Heart left ventricle (tissue), 16 donors: ENCODE data around the gene PHAF1. TPM values are rescaled to one million over a fixed set of nuclear protein-coding genes. Genes with fewer than 3 reads are reported as not detected.

Source experiments
- ATAC-seq, 4 donors: fragments of 200-7000 bp; cut with Tn5 transposase; one replicate each; pipeline ENCODE4 v1.9.1; 2020 to 2022; ENCODE audit warnings: moderate library complexity in 4 of 4, mild to moderate bottlenecking in 3 of 4, moderate number of reproducible peaks in 1 of 4
- DNase-seq, 5 donors: peaks; one replicate each; pipeline ENCODE4 v3.0.0-alpha.2; 2020
- H3K27ac ChIP-seq, 12 donors: fragments of 200-600 bp; sonication (generic) in 4 of 12; one replicate each; pipeline versions ENCODE4 v1.5.0 to v1.8.0; 2016 to 2022; ENCODE audit warnings: mild to moderate bottlenecking in 2 of 12
- H3K27me3 ChIP-seq, 9 donors: fragments of 200-600 bp; sonication (generic) in 2 of 9; one replicate each; pipeline versions ENCODE4 v1.5.1 to v1.8.0; 2016 to 2022; ENCODE audit warnings: mild to moderate bottlenecking in 3 of 9
- H3K36me3 ChIP-seq, 9 donors: fragments of 200-600 bp; sonication (generic) in 2 of 9; one replicate each; pipeline versions ENCODE4 v1.5.0 to v1.8.0; 2018 to 2022; ENCODE audit warnings: mild to moderate bottlenecking in 2 of 9
- H3K4me1 ChIP-seq, 12 donors: fragments of 200-600 bp; sonication (generic) in 4 of 12; one replicate each; pipeline versions ENCODE4 v1.5.0 to v1.8.0; 2016 to 2022; ENCODE audit warnings: mild to moderate bottlenecking in 3 of 12
- H3K4me3 ChIP-seq, 12 donors: fragments of 200-600 bp; sonication (generic) in 4 of 12; one replicate each; pipeline versions ENCODE4 v1.5.0 to v1.8.0; 2017 to 2022; ENCODE audit warnings: mild to moderate bottlenecking in 9 of 12, moderate library complexity in 4 of 12
- H3K9me3 ChIP-seq, 12 donors: fragments of 200-600 bp; sonication (generic) in 4 of 12; one replicate each; pipeline versions ENCODE4 v1.5.0 to v1.8.0; 2016 to 2022; ENCODE audit warnings: mild to moderate bottlenecking in 1 of 12
- POLR2A ChIP-seq, 2 donors: fragments of 450-650 bp; IDR thresholded peaks; one replicate each; pipeline ENCODE4 v1.6.1; 2017; ENCODE audit warnings: antibody characterized with exemption in 2 of 2, mild to moderate bottlenecking in 2 of 2, moderate library complexity in 2 of 2
- WGBS, 4 donors: extraction: QIAGEN DNeasy Blood & Tissue Kit in 2 of 4; methylation state at CpG; one replicate each; pipeline versions ENCODE4 v1.1.5 to v1.1.7; 2013 to 2018; 5-methylcytosine and 5-hydroxymethylcytosine counted together
- intact Hi-C, 10 donors: fragments of 100-400 bp; cut with DNase I; formaldehyde crosslinking; loops; one replicate each; pipeline versions ENCODE4 v1.11.1 to v1.14.2; 2022
- polyA plus RNA-seq, 2 donors: library from polyadenylated mRNA; stranded (reverse); fragments of 200-250 nt; gene quantifications; one replicate each; pipeline ENCODE4 v1.2.3, GENCODE V29; 2013
- total RNA-seq, 9 donors: library from RNA; depleted of rRNA in 2 of 9; stranded (reverse); fragments of >200 nt in 2 of 9; fragmentation: NEBNext Ultra II Directional in 3 of 9; extraction: Animal tissue kit (Norgen Biotek cat#: 25700) in 3 of 9; gene quantifications; one replicate each; pipeline versions ENCODE4 v1.1.0 to v1.2.4, GENCODE V29; 2016 to 2023
- TF ChIP-seq, protein P1 (sequence below), 12 donors: fragments of 200-600 bp; sonication (generic) in 4 of 12; IDR thresholded peaks; one replicate each; pipeline versions ENCODE4 v1.5.0 to v1.8.0; 2018 to 2022; ENCODE audit warnings: antibody characterized with exemption in 12 of 12, mild to moderate bottlenecking in 5 of 12
- donor health status: ischemic (EF 13 %, LVEDD 7.1; RV severe dilation, severe dysfunction).
- donor health status: healthy with polysubstance abuse.
- donor health status: DM: no; HTN: yes; CAD: no.
- donor health status: DM: no; HTN: no; CAD: no.
- donor health status: ischemic (EF 25% LVEDD 6.9; RV normal size, moderate dysfunction).
- donor health status: ischemic (EF 25% LVEDD 5.7; RV mildly dilated, moderate dysfunction).
- donor health status: healthy.
- donor health status: DM: yes; HTN: yes; CAD: no.
- donor health status: ischemic (EF 35%, LVEDD 5.7; RV mildly dilated, moderate dysfunction).
- donor health status: nonischemic (EF 11% LVEDD 7.7; RV severe dilation, severe dysfunction).
- donor health status: DM: yes; HTN: yes; CAD: no.
- donor health status: PGD.
- donor health status: ischemic (EF 29% LVEDD 5.4; RV normal size, mild dysfunction).
- donor health status: nonischemic (EF 23%, LVEDD 6.1; RV moderate dilation, normal function).

Gene PHAF1
- total and polyA plus RNA-seq, 11 donors: 5.6 to 17.8 (median 11.6) TPM

DNA sequence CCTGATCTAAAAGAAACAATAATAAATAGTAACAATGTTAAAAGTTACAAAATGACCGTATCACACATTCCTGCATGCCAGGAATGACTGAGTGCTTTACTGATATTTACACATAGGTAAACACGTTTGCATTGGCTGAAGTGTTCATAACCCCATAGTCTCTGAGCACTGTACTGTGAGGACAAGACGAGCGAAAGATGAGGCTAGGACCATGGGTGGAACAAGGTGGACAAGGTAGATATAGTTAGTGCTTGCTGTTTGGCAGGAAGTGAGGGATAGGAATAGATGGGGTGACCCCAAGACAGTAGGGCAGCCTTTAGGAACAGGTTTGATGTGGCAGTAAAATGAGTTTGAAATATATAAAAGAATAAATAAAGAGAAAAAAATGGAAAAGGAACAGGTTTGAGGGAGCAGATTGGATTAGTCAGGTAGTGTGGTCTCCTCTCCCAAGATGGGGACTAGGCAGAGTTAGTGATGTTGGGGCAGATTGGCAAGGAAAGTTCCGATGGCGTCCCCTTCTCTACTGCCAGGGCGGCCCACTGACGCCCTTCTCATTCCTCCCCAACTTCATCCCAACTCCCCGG lies 81.8 kb downstream of the PHAF1 start:
- ATAC-seq: no peak
- Histone ChIP-seq H3K9me3 (no peaks in the 10 kb centered on the region), H3K36me3 (peaks cover 0 to 35% (median 27%) of the 10 kb centered on the region in 9 donors), H3K27ac (peak overlapping the region in 6 of 12 donors; percentile 80 to 93 (median 85)), H3K4me1 (peaks cover 2 to 40% (median 29%) of the 10 kb centered on the region in 12 donors), H3K27me3 (no peaks in the 10 kb centered on the region), H3K4me3 (peak overlapping the region; percentile 74 to 100 (median 94))
- DNase-seq: no peak
- no peak for TF ChIP-seq POLR2A (IDR thresholded peaks at IDR 0.05)
- TF ChIP-seq, protein P1, sequence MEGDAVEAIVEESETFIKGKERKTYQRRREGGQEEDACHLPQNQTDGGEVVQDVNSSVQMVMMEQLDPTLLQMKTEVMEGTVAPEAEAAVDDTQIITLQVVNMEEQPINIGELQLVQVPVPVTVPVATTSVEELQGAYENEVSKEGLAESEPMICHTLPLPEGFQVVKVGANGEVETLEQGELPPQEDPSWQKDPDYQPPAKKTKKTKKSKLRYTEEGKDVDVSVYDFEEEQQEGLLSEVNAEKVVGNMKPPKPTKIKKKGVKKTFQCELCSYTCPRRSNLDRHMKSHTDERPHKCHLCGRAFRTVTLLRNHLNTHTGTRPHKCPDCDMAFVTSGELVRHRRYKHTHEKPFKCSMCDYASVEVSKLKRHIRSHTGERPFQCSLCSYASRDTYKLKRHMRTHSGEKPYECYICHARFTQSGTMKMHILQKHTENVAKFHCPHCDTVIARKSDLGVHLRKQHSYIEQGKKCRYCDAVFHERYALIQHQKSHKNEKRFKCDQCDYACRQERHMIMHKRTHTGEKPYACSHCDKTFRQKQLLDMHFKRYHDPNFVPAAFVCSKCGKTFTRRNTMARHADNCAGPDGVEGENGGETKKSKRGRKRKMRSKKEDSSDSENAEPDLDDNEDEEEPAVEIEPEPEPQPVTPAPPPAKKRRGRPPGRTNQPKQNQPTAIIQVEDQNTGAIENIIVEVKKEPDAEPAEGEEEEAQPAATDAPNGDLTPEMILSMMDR (IDR thresholded peaks at IDR 0.05): no peak
- 25 to 28% (median 27%) methylated on average over 9 of the region's 9 CpGs for WGBS, 4 donors
- intact Hi-C loops: loop anchor here in 5 of 10 donors (5.0 kb wide), 2 partner anchors 36 to 56 kb away; partner anchors contain the start of genes TMEM208 (in 4 of the 5), FHOD1 (in 1 of the 5) and SLC9A5 (in 1 of the 5)

DNA sequence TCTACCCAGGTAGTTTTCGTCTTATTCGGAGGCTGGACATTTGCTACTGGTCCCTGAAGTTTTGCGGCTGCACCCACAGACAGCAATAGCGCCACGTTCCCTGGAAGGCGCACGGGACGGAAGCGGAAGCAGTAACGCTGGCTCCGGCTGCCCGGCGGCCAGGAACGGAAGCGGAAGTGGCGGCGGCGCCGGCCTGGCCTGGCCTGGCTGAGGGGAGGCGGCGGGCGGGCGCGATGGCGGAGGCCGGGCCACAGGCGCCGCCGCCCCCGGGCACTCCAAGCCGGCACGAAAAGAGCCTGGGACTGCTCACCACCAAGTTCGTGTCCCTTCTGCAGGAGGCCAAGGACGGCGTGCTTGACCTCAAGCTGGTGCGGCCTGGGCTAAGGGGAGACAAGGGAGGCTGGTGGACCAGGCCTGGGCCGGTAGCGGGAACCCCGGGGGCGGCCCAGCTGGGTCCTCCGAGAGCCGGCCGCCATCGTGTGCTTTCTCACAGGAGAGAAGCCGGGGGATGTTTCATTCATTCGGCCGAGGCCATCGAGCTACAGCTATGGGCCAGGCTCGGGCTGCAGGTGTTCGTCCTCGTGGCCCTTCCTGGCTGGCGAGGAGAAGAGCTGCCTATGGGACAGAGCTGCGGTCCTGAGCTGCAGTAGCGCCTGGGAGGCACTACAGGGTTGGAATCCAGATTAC lies 82.4 kb downstream of the PHAF1 start, which contains the start of gene E2F4:
TSS of gene E2F4 (plus strand) at position 161 of the 687 bp plus-strand sequence. CDS start at position 234, 73 bp downstream.
- Histone ChIP-seq H3K9me3 (no peaks in the 10 kb centered on the region), H3K27me3 (no peaks in the 10 kb centered on the region), H3K27ac (peak within 1 kb of the TSS; percentile 65 to 93 (median 88)), H3K36me3 (peaks cover 0 to 42% (median 34%) of the 10 kb centered on the region in 9 donors), H3K4me1 (peaks cover 2 to 40% (median 29%) of the 10 kb centered on the region in 12 donors), H3K4me3 (peak within 1 kb of the TSS; percentile 74 to 100 (median 94))
- DNase-seq (peak; percentile 93 to 95 (median 93)), ATAC-seq (peak; percentile 88 to 96 (median 92))
- TF ChIP-seq, protein P1 (IDR thresholded peaks at IDR 0.05): peak in 1 of 12 donors; percentile 6
- peak in 1 of 2 donors; percentile 88 for TF ChIP-seq POLR2A (IDR thresholded peaks at IDR 0.05)
- intact Hi-C loops: loop anchor here in 5 of 10 donors (5.0 kb wide), 2 partner anchors 35 to 55 kb away; partner anchors contain the start of genes TMEM208 (in 4 of the 5), FHOD1 (in 1 of the 5) and SLC9A5 (in 1 of the 5)
- WGBS, 4 donors: 0 to 1% (median 0%) methylated on average over 22 to 54 of the region's 54 CpGs

DNA sequence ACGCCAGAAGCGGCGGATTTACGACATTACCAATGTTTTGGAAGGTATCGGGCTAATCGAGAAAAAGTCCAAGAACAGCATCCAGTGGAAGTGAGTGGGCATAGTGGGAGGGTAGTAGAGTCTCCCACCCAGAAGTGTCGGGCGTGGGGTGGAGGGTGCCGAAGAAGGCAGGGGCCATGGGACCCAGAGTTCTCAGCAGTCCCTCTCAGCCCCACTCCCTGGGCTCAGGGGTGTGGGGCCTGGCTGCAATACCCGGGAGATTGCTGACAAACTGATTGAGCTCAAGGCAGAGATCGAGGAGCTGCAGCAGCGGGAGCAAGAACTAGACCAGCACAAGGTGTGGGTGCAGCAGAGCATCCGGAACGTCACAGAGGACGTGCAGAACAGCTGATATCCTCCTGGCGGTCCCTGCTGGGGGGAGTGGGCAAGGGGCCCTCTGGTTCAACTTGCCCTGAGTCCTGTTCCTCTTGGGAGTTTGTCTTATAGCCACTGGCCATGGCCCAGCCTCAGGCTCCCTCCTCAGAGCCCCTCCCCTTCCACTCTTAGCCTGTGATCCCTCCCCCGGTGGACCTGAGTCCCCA lies 83.1 kb downstream of the PHAF1 start:
- H3K9me3 ChIP-seq: no peaks in the 10 kb centered on the region
- peaks cover 2 to 43% (median 30%) of the 10 kb centered on the region in 12 donors for H3K4me1 ChIP-seq
- DNase-seq (no peak), ATAC-seq (no peak)
- H3K4me3 ChIP-seq: peak overlapping the region; percentile 74 to 100 (median 94)
- TF ChIP-seq POLR2A (IDR thresholded peaks at IDR 0.05): no peak
- TF ChIP-seq, protein P1 (IDR thresholded peaks at IDR 0.05): no peak
- intact Hi-C loops: loop anchor here in 5 of 10 donors (5.0 kb wide), 2 partner anchors 34 to 54 kb away; partner anchors contain the start of genes TMEM208 (in 4 of the 5), FHOD1 (in 1 of the 5) and SLC9A5 (in 1 of the 5)
- H3K27me3 ChIP-seq: no peaks in the 10 kb centered on the region
- peak overlapping the region in 11 of 12 donors; percentile 80 to 93 (median 88) for H3K27ac ChIP-seq
- 23 to 30% (median 28%) methylated on average over 15 to 17 of the region's 17 CpGs for WGBS, 4 donors
- peaks cover 0 to 49% (median 41%) of the 10 kb centered on the region in 9 donors for H3K36me3 ChIP-seq
